HG03095 (cell line): Measurements from ENCODE around the gene EFCAB11.

ENCODE experiments used
- ATAC-seq: cut with Tn5 transposase; IDR thresholded peaks from one replicate; pipeline ENCODE4 v1.9.1; 2021; ENCODE audit warnings: moderate library complexity; ENCODE audit not compliant: unreplicated experiment

Gene EFCAB11

DNA sequence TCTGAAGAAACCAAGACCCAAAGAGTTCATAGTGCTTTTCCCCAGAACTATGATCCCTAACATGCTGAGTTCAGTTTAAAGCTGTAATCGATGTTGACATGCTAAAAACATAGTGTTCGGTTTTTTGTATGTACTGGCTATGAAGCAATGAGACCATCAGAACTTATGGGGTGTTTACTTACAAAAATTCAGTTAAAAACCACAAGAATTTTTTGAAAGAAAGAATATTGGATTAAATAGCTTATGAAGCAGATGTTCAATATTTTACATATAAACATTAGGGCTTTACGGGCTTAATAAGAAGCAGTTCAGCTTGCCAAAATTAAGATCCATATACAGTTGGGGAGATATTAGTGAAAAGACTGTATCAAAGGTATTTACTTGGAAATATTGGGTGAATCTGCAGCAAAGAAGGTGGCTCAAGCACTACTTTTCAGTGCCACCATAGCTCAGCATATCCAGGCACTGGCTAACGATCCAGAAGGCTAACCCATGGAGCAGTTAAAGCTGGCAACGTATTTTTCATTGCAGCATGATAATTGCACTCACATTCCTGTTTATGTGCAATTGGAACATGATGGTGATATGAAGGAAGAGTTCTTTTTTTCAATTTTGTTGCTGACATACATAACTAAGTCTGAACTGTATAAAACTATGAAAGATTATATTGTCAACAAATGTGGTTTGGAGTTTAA lies 125.9 kb downstream of the EFCAB11 start:
- no peak for ATAC-seq

DNA sequence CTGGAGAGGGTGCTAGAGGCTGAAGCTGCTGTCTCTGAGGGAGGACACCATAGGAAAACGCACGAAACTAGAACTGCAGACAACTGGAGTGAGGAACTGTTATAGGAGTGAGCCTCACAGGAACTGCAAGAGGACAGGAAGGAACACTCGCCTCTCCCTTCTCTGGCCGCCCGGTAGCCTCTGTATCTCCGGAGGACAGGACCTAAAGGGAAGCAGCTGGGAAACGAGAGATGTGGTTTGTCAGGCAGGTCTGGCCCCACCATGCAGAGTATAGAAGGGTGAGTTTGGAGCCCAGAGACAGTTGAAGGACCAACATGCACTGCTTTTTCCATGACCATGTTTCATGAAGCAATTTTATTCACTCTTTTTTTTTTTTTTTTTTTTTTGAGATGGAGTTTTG lies 127.3 kb downstream of the EFCAB11 start:
- no peak for ATAC-seq

DNA sequence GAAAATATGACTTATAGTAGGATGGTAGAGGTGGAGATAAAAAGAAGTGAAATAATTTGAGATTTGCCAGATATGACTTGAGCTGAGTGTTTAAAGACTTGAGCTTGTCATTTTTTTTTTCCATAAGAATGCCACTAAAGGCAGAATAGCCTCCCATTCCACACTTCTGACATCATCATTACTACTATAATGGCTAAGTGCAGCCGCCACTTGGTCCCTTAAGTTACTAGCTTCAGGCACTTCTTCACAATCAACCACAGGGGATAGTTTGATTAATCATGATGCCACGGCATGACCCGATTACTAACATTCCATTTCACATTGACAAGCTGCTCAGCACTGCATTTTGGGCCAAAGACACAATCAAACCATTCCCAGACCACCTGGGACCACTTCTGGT lies 127.9 kb downstream of the EFCAB11 start:
- no peak for ATAC-seq

DNA sequence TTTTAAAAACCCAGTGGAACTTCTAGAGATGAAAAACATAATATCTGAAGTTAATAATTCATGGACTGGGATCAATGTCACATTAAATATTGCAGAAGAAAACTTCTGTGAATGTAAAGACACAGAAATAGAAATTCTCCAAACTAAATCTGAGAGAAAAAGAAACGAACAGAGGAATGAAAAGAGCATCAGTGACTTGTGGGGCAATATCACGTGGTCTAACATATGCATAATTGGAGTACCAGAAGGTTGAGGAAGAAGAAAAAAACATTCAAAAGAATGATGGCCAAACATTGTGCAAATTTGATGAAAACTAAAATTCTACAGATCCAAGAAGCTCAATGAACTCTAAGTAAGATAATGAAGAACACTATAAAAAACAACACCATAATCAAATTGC lies 130.8 kb downstream of the EFCAB11 start:
- no peak for ATAC-seq

DNA sequence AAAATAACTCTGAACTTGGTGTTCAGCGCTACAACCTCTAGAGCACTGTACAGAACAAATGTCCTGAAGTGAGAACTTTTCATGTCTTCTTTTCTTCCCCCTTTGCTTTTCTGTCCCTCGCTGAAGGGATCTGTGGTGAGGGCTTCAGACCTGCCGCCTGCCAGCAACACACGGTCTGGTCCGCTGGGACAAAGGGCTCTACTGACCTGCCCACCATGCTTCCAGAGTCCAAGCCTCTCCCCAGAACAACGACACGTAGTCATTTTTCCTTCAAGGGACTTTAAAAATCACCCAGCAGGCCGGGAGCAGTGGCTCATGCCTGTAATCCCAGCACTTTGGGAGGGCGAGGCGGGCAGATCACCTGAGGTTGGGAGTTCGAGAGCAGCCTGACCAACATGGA lies 140.4 kb downstream of the EFCAB11 start:
- no peak for ATAC-seq

DNA sequence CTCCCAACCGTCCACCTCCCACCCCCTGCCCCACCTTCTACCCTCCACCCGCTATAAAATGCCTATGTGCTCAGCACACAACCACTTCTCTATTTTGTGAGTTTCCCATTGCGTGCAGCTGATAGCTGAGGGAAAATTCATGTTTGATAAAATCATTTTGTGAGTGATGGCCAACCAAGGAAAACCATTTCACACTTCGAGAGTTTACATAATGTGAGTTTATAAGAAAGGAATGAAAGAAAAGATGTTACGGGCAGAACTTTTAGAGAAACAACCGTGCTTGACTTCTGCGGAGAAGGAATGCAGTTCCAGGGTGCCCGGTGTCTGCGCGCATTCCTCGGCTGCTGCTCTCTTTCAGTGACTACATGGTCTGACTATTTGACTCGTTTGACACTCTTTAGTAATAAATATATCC lies 140.9 kb downstream of the EFCAB11 start:
- no peak for ATAC-seq

DNA sequence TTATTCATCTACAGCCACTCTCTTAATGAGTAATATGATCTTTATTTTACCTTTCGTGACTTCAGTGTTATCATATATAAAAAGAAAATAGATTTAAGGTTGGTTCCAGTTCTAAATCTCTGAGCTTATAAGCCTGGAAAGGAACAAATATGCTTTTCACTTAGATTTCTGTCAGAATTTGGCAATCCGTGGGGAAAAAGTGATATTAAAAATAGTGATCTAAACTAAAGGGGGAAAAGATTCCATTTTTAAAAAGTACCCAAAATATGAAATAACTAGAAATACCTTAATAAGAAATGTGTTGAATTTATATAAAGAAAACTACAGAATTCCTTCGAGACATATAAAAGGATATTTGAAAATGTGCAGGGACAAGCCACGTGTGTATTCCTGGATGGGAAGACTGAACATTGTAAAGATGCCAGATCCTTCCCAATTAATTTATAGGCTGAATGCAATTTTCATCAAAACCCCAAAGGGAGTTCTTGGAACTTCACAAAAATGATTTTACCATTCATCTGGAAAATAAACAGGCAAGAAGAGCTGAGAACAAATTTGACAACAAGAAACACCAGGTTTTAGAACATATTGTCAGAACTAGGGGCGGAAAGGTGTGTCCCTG lies 142.5 kb downstream of the EFCAB11 start:
- ATAC-seq: no peak

DNA sequence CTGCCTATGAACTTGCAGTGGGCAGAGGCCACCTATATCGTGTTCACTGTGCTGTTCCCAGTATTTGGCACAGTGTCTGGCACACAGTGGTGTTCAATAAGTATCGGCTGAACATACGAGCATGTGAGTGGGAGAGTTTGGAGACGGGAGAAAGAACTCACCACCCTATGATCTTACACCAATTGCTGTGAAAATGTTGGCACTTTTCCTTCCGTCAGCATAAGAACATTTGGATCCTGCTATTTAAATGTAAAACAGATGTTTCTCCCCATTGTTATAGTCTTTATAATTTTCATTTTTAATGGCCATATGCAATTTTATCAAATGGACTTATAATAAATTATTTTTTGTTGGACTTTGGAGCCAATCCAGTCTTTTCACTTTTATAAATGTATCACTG lies 144.4 kb downstream of the EFCAB11 start:
- no peak for ATAC-seq

DNA sequence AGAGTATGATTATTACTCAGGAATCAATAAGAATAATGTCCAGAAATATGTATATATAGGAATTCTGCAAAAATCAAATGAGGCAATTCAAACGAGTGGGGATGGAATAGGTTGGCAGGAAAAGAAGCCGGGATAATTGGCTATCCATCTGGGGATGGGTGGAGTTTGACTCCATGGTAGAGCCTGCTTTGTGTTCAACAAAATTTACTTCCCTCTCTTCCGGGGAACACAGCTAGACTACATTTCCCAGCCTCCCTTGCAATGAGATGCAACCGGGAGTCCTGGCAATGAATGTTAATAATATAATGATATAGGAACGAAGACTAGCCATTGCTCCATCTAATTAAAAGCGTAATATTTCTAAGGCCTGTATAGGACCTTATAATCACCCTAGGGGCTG lies 146.6 kb downstream of the EFCAB11 start:
- no peak for ATAC-seq

DNA sequence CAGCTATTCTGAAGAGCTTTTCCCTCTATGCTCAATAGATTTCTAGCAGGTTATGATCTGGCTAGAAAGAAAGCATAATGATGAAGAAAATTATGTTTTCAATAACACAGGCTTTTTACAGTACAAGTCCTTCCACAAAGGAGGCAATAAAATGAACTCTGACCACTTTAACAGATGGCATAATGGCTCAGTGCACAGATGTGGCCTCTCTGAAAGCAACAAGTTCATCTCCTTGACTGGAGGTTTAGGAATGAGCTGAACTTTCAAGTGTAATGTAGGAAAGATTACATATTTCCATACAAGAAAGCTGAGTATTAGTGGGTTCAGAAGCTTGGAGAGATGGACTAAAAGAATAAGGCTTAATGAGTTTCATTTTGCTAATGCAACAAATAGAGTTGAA lies 147.4 kb downstream of the EFCAB11 start:
- no peak for ATAC-seq

DNA sequence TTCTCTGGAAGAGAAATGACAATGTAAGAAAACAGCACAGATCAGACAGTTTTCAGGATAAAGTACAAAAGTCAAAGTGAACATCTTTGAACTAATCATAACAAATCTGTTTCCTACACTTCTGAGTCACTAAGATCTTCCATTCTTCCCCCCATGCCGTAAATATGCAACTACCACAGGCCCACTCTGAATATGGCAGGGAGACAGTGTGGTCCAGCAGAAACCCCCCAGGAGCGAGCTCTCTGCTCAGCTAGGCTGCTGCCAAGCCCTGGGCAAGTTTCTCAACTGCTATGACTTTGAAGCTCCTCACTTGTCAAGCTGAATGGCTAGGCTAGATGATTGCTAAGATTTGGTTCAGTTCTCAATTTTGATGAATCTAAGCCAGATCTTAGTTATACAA lies 148.1 kb downstream of the EFCAB11 start:
- no peak for ATAC-seq

DNA sequence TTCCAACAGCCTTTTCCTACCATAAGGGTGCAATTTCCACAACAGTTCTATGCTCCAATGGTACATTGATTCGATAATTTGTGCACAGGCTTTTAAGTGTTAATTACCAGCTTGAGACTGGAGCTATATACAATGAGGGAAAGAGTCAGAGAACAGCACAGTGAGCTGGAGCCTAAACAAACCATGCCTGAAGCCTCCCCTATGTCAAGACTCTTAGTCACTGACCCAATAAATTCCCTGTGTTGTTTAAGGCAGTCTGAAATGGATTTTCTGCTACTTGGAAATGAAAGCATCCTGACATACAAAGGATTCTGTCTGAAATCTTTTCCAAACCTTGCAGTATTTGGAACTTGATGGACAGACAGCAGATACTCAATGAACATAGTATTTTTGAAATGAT lies 149.0 kb downstream of the EFCAB11 start:
- ATAC-seq: no peak

DNA sequence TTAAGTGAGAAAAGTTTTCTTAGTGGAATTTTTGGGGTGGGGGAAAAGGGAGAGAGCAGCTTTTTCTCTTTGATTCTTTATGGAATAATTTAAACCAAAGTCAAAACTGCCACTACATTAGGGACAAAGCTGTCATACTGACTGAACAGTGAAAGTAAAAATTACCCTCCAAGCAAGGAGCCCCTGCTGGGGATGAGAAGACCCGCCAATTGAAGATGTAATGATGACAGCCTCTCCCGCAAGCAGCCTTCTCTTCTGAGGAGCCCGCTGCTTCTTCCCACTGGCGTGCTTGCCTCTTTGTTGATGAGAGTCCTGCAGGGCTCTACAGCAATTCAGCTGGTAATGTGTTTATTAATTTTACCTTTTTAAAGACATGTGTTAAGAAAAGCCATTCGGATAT lies 151.0 kb downstream of the EFCAB11 start:
- no peak for ATAC-seq

DNA sequence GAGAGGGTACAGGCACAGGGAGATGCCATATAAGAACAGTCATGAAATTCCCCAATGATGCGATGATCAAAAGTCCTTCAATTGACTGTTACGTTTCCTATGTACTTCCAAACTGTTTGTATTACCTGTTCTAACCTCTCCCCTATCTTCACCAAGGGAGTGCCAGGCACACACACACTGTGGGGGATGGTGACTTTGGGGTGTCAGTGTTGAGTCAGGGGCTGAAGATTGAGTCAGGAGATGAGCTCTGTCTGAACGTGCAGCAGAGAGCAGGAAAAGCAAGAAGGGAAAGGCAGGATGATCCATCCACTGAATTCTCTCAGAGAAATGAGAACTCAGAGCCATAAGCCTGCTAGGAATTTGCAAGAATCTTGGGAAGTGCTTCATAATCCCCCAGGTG lies 153.4 kb downstream of the EFCAB11 start:
- no peak for ATAC-seq

DNA sequence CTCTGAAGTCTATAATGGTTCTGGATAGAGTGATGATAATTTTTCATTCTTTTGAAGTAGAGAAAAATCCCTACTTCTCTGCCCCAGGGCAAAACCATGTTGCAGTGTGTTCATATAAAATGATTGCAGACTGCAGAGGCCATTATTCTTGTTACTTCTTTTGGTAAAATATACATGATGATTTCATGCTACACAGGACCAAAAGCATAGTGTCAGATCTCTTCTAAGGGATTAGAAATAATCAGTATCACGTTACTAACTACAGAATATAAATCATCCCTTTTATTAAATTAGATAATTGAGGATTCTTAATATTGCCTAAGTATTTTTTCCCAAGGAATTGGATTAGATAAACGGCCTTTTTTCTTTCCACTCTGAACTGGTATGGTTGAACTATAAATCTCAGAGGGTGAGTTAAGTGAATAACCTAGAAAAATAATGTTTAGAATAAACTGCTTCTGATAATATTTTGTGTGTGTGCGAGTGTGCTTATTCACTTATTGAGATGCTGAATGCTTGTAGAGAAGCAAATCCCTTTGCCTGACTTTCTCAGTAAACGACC lies 156.2 kb downstream of the EFCAB11 start:
- no peak for ATAC-seq

DNA sequence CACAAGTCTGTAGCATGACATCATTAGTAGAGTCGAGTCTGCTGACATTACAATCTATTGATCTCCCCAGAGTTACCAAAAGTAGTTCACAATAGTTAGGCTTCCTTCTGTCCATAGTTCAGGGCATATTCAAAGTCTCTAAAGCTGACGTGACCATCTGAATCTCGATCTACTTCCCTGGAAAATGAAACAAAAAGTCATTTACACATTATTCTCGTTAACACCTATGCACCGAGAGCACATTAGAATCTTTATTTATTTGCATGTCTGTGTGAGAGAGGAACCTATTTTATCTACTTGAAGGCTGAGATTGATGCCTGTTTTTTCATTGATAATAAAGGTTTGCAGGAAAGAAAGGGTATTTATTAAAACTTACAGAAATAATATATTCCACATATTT lies 157.4 kb downstream of the EFCAB11 start:
- no peak for ATAC-seq

DNA sequence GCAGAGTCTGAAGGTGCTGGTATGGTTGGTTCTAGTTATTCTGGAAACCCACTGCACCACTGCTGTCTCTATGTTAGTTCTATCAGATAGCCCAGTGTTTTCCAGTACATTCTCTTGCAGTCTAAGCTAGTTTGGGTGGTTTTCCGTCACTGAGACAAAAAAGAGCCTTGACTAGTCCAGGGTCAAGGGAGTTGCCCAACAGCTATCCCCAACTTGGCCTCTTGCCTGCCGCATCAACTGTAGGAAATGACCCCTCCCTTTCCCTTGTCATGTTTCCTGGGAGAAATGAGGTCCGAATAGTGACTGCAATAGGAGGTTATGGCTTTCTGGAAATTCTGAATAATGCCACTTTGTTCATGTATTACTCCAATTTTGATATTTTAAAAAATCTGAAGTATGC lies 160.4 kb downstream of the EFCAB11 start:
- no peak for ATAC-seq

DNA sequence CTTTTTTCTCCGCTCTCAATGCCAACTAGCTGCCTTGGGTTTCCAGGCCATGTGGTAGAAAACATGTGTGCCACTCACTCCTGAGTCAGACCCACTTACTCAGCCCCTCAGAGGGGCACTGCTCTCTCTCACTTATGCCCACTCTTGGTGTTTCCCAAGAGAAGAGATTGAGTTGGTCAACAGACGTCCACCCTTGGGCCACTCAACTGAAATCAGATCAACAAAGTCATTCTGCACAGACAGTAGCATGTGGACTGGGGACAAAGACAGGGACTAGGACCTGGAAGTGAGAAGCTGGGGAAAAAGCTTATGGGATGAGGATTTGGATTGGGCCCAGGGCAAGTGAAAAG lies 161.2 kb downstream of the EFCAB11 start:
- ATAC-seq: no peak

DNA sequence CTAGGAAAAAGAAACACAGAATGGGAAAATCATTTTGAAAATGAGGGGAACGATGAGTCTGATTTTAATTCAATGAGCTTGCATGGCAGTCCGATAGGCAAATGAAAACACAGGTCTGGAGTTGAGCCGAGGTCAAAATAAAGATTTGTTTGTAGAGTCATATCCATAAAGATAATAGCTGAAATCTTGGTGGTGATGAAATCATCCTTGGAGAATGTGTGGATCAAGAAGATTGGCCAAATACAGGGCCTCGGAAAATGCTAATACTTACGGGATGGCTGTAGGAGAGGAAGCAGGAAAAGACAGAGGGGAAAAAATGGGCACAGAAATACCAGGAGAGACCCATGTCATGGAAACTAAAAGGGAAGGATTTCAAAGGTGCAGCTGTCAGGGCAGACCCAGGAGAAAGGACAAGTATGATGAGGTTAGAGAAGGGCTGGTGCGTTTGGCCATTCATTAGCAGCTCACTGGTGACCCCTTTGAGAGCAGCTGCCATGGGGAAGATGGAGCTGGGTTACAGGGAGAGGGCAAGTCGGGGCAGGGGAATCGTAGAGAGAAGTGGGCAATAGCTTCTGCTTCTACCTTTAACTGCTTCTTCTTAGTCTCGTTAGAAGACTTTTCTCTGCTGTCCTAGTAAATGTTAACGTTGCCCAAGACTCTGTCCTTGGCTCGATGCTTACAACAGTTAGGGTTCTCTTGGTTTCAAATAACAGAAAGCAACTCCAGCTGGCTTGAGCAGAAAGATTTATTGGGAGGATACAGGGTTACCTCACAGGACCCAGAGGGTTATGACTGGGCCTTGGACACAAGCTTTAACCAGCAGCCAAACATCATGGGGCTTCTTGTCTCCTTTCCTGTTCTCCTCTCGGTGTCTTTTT lies 161.8 kb downstream of the EFCAB11 start:
- no peak for ATAC-seq

DNA sequence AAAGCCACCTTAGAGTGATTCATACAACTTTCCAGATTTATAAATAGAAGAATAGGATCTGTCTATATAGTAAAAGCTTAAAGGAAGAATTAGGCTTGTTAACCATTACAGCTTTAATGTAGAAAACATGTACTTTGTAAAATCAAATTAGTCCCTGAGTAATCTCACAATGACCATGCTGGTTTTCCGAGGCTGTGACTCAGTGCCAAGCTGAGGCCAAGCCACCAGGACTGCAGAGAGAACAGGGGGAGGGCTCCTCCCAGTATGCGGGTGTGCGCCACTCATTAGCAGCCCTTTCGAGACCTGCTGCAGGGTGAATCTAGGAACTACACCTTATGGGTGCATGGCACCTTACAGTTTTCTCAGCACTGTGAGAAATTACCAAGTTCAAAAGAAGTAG lies 167.0 kb downstream of the EFCAB11 start:
- no peak for ATAC-seq

DNA sequence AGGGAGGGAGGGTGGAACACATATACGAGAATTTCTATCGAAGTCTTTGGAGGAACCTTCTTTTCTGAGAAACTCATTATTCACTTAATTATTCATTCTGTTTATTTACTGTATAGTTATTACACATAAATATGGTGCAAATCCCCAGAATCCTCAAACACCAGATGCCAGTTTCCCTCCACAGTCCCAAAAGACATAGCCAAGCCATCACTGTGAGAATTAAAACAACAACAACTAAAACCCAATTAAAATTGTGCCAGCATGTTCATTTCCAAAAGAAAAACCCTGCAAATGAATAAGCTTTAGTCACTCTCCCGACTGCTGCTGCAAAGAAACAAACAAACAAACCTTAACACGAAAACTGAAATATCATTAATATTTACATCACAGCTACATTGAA lies 173.5 kb downstream of the EFCAB11 start:
- ATAC-seq: no peak

DNA sequence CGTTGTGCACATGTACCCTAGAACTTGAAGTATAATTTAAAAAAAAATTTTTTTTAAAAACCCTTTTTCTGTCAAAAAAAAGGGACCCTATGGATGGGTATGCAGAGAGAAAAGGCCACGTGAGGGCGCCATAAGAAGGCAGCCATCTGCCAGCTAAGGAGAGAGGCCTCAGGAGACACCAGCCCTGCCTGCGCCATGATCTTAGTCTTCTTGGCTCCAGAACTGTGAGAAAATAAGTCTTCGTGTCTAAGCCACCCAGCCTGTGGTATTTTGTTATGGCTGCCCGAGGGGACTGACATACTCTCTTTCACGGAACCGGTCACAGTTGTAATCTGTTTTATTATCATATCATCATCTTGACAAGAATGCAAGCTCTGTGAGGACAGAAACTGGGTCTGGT lies 174.8 kb downstream of the EFCAB11 start:
- no peak for ATAC-seq
